ENCODE data around the gene LYST. TPM values are rescaled to one million over a fixed set of nuclear protein-coding genes. Genes with fewer than 3 reads are reported as not detected.

Gene LYST
- total and polyA plus RNA-seq, 2 of the 8 experiments (the other 6 are each of a cell fraction or from before 2014, with no cell fraction given), result 0.29 to 0.58 TPM

- H4K91ac ChIP-seq (replicated peaks; ENCODE audit: insufficient read length, low read length), result no peak overlapping the region
- no peak overlapping the region for H3K56ac ChIP-seq (replicated peaks; ENCODE audit: insufficient read length, low read depth, low read length)
- H3K9me3 ChIP-seq (ENCODE audit: insufficient read depth in 2 of 2, low read depth in 1 of 2, low read length in 1 of 2), result 0 out of 4 replicates have a peak, but pooled peaks cover 0 to under 1% of the 10 kb centered on the region in 2 experiments
- H3K36me3 ChIP-seq (ENCODE audit: control insufficient read depth in 2 of 4, insufficient read depth in 4 of 4, low read length in 3 of 4), result no peaks in the 10 kb centered on the region
- H3K27ac ChIP-seq (ENCODE audit: low read depth, low read length), result no peak overlapping the region
- no peaks in the 10 kb centered on the region for H3K79me1 ChIP-seq (ENCODE audit: low read depth, low read length)
- H2BK15ac ChIP-seq (ENCODE audit: low read length), result no peak overlapping the region
- TF ChIP-seq RFX5 (IDR thresholded peaks at IDR 0.05; ENCODE audit: borderline replicate concordance, low read depth, low read length), result no peak
- no peak for TF ChIP-seq ZNF274 (IDR thresholded peaks at IDR 0.05; ENCODE audit: borderline replicate concordance, extremely low read depth, low read length)
- no peak for TF ChIP-seq SIX5 (IDR thresholded peaks at IDR 0.05; ENCODE audit: low read depth, low read length)
- no peak for TF ChIP-seq CBX5 (IDR thresholded peaks at IDR 0.05; ENCODE audit: low read depth, low read length)
- H2BK5ac ChIP-seq (ENCODE audit: low read depth, low read length), result no peak overlapping the region
- H3K4me1 ChIP-seq (replicated peaks in 1 of 4; ENCODE audit: control insufficient read depth in 3 of 4, insufficient read depth in 4 of 4, low read length in 3 of 4), result no peaks in the 10 kb centered on the region
- H3K9ac ChIP-seq (replicated peaks in 1 of 4; ENCODE audit: extremely low read depth in 1 of 4, low read depth in 3 of 4, low read length in 3 of 4), result no peak overlapping the region
- DNase-seq (ENCODE audit: low read depth in 1 of 2, low spot score in 2 of 2), result no peak
- no peak overlapping the region for H2BK20ac ChIP-seq (ENCODE audit: low read length)
- H4K20me1 ChIP-seq (replicated peaks in 1 of 2; ENCODE audit: control insufficient read depth in 1 of 2, insufficient read depth in 2 of 2, low read length in 2 of 2), result no peaks in the 10 kb centered on the region
- H3K23ac ChIP-seq (ENCODE audit: insufficient read length), result no peak overlapping the region
- no peak overlapping the region for H4K5ac ChIP-seq (ENCODE audit: insufficient read length, low read depth, low read length)
- ChIA-PET POLR2A (ENCODE audit: partially characterized antibody) (no interaction called here), CTCF (ENCODE audit: partially characterized antibody) (interaction anchor here (0.6 to 1.0 kb wide), 3 partner anchors 132 to 276 kb away, joined by 3 read pairs; no protein-coding TSS in a partner anchor)
- H3K18ac ChIP-seq (ENCODE audit: extremely low read depth, low read length), result no peak overlapping the region
- no peaks in the 10 kb centered on the region for H3K79me2 ChIP-seq (ENCODE audit: control insufficient read depth in 1 of 2, insufficient read depth in 2 of 2, low read length in 2 of 2)
- H3K4me3 ChIP-seq (ENCODE audit: extremely low read depth in 1 of 4, insufficient read depth in 2 of 4, low read depth in 3 of 4, low read length in 4 of 4), result no peak overlapping the region
- H3K27me3 ChIP-seq (replicated peaks in 1 of 4; ENCODE audit: control insufficient read depth in 3 of 4, extremely low read depth in 1 of 4, insufficient read depth in 3 of 4, low read length in 3 of 4), result no peaks in the 10 kb centered on the region
- no peak overlapping the region for H3K14ac ChIP-seq (ENCODE audit: insufficient read length)
- FAIRE-seq, result no peak
- H2BK12ac ChIP-seq (ENCODE audit: low read depth, low read length), result no peak overlapping the region
- H2BK120ac ChIP-seq (replicated peaks; ENCODE audit: low read depth, low read length), result no peak overlapping the region
- no peak overlapping the region for H4K8ac ChIP-seq (ENCODE audit: extremely low read depth, insufficient read depth, low read length)
- H3K4ac ChIP-seq (replicated peaks; ENCODE audit: insufficient read length, low read depth, low read length), result no peak overlapping the region
- H2AFZ ChIP-seq (ENCODE audit: low read length), result no peak overlapping the region
- H2AK5ac ChIP-seq (ENCODE audit: low read depth, low read length), result no peak overlapping the region
- no peak overlapping the region for H3K4me2 ChIP-seq (ENCODE audit: insufficient read depth in 1 of 2, low read depth in 2 of 2, low read length in 2 of 2)
- H3K23me2 ChIP-seq (ENCODE audit: low read depth, low read length), result no peaks in the 10 kb centered on the region
These were observed 76.6 kb downstream of the LYST start for GRCh38 chr1:235790123-235790522.

Data from H1 (cell line).